K562 (cell line): ENCODE measurements around the gene VAT1L. TPM values are rescaled to one million over a fixed set of nuclear protein-coding genes. Genes with fewer than 3 reads are reported as not detected.

Source experiments
- HMG20B ChIP-seq: fragments of 250-450 bp; sonication (Bioruptor Pico); IDR thresholded peaks from 2 replicates; pipeline ENCODE4 v1.5.0; 2021; ENCODE audit warnings: mild to moderate bottlenecking
- MYC ChIP-seq, 2 experiments: fragments of 250-450 bp in 1 of 2; sonication (Bioruptor Pico) in 1 of 2; IDR thresholded peaks; 2 replicates each; pipeline versions ENCODE4 v1.5.1 to v1.6.1; 2012 to 2021; ENCODE audit warnings: low read depth in 2 of 2, borderline replicate concordance in 1 of 2, improper control_type of control experiment in 1 of 2, low read length in 1 of 2, mild to moderate bottlenecking in 1 of 2, moderate library complexity in 1 of 2
- NELFE ChIP-seq: IDR thresholded peaks from 2 replicates; pipeline ENCODE4 v1.6.1; 2011; ENCODE audit warnings: mild to moderate bottlenecking; ENCODE audit not compliant: insufficient read depth, insufficient read length
- SRSF3 ChIP-seq: fragments of 200-400 bp; formaldehyde crosslinking; IDR thresholded peaks from 2 replicates; pipeline ENCODE4 v1.6.1; 2016; ENCODE audit warnings: mild to moderate bottlenecking, low read length, moderate library complexity; ENCODE audit not compliant: insufficient read depth
- STAT6 ChIP-seq: sonication (generic); formaldehyde crosslinking; IDR thresholded peaks from 2 replicates; pipeline ENCODE4 v1.8.1; 2023; ENCODE audit warnings: mild to moderate bottlenecking, missing genetic modification reagents
- VEZF1 ChIP-seq: fragments of 200-800 bp; sonication (Bioruptor generic); IDR thresholded peaks from 2 replicates; pipeline ENCODE4 v1.6.1; 2017; ENCODE audit warnings: missing genetic modification characterization, missing compliant biosample characterization
- YBX1 ChIP-seq: fragments of 450-650 bp; IDR thresholded peaks from 2 replicates; pipeline ENCODE4 v1.7.1; 2016; ENCODE audit warnings: mild to moderate bottlenecking
- ZNF717 ChIP-seq: fragments of 250-450 bp; sonication (Bioruptor Pico); IDR thresholded peaks from 2 replicates; pipeline ENCODE4 v1.5.0; 2021
- polyA plus RNA-seq, 8 experiments: library from polyadenylated mRNA; depleted of rRNA in 4 of 8; stranded (reverse) in 5 of 8; unstranded in 3 of 8; fragments of >200 nt; fragmentation: Nextera tagmentation in 2 of 8; fragmentation: Illumina TruSeq in 1 of 8; extraction: Ambion mirVana in 2 of 8; extraction: Trizol in 1 of 8; gene quantifications; 2 replicates each; pipeline versions ENCODE4 v1.2.1 to v1.2.3, GENCODE V29; 2011 to 2014; ENCODE audit warnings: inconsistent platforms in 1 of 8, missing spikeins in 1 of 8
- total RNA-seq, 7 experiments: library from RNA; depleted of rRNA in 6 of 7; stranded (reverse); fragments of >200 nt in 6 of 7; fragmentation: Illumina TruSeq in 2 of 7; extraction: Trizol in 2 of 7; gene quantifications; 2 replicates each; pipeline versions ENCODE4 v1.2.1 to v1.2.3, GENCODE V29; 2011 to 2021; ENCODE audit warnings: low replicate concordance in 1 of 7

The VAT1L gene
- total and polyA plus RNA-seq, 9 of the 15 experiments (the other 6 are each of a cell fraction or from before 2014, with no cell fraction given): 0.01 TPM; not detected in 8

- TF ChIP-seq VEZF1 (CRISPR knock-in tag): no peak
- no peak for TF ChIP-seq HMG20B (CRISPR knock-in tag)
- TF ChIP-seq STAT6 (CRISPR knock-in tag): no peak
- TF ChIP-seq ZNF717 (CRISPR knock-in tag): no peak
- TF ChIP-seq NELFE: no peak
- TF ChIP-seq SRSF3: no peak
- TF ChIP-seq MYC (IDR thresholded peaks at IDR 0.05; ENCODE audit: low read depth, low read length): no peak
- TF ChIP-seq MYC (CRISPR knock-in tag; IDR thresholded peaks at IDR 0.05; ENCODE audit: borderline replicate concordance, low read depth): no peak
- no peak for TF ChIP-seq YBX1
Measured at GRCh38 chr16:77790912-77791311, 2.5 kb downstream of the VAT1L start (continued).
